Esophagus muscularis mucosa (tissue), 4 donors: Measurements from ENCODE around the gene SYNDIG1. TPM values are rescaled to one million over a fixed set of nuclear protein-coding genes. Genes with fewer than 3 reads are reported as not detected.

Experiments
- DNase-seq: peaks from one replicate; pipeline ENCODE4 v3.0.0-alpha.2; 2017; ENCODE audit errors: extremely low spot score
- H3K27ac ChIP-seq, 4 donors: fragments of 200-600 bp; sonication (generic); replicated peaks in 1 of 4; 1 replicate in 3 of 4; 2 replicates in 1 of 4; pipeline ENCODE4 v1.5.1; 2016 to 2019; ENCODE audit warnings: mild to moderate bottlenecking in 1 of 4
- H3K27me3 ChIP-seq, 4 donors: fragments of 200-600 bp; sonication (generic); one replicate each; pipeline versions ENCODE4 v1.5.1 to v1.6.0; 2016 to 2019
- H3K36me3 ChIP-seq, 4 donors: fragments of 200-600 bp; sonication (generic); one replicate each; pipeline ENCODE4 v1.5.1; 2016 to 2019
- H3K4me1 ChIP-seq, 4 donors: fragments of 200-600 bp; sonication (generic); one replicate each; pipeline ENCODE4 v1.5.1; 2016 to 2019
- H3K4me3 ChIP-seq, 4 donors: fragments of 200-600 bp; sonication (generic); 1 replicate in 2 of 4; 2 replicates in 2 of 4; pipeline ENCODE4 v1.5.1; 2016 to 2019; ENCODE audit warnings: mild to moderate bottlenecking in 4 of 4, moderate library complexity in 1 of 4
- H3K9me3 ChIP-seq, 4 donors: fragments of 200-600 bp; sonication (generic); 1 replicate in 3 of 4; 2 replicates in 1 of 4; pipeline ENCODE4 v1.5.1; 2016 to 2019
- EP300 ChIP-seq: sonication (generic); formaldehyde crosslinking; IDR thresholded peaks from one replicate; pipeline ENCODE4 v1.6.1; 2017; ENCODE audit warnings: antibody characterized with exemption
- POLR2A ChIP-seq: fragments of 450-650 bp; IDR thresholded peaks from one replicate; pipeline ENCODE4 v1.6.1; 2017; ENCODE audit warnings: antibody characterized with exemption, moderate library complexity, mild to moderate bottlenecking, low read depth
- POLR2AphosphoS5 ChIP-seq, 2 donors: sonication (generic); formaldehyde crosslinking; IDR thresholded peaks; one replicate each; pipeline ENCODE4 v1.6.1; 2017; ENCODE audit warnings: antibody characterized with exemption in 2 of 2
- WGBS: methylation state at CpG from one replicate; pipeline ENCODE4 v1.1.5; 2018; 5-methylcytosine and 5-hydroxymethylcytosine counted together
- intact Hi-C: fragments of 100-400 bp; cut with DNase I; formaldehyde crosslinking; loops from one replicate; pipeline ENCODE4 v1.15.1; 2023
- total RNA-seq, 4 donors: library from RNA; depleted of rRNA; stranded (reverse); fragments of >200 nt; gene quantifications; one replicate each; pipeline versions ENCODE4 v1.1.0 to v1.2.1, GENCODE V29; 2016
- TF ChIP-seq, protein P1 (sequence below), 3 experiments: fragments of 200-600 bp in 2 of 3; fragments of 450-650 bp in 1 of 3; sonication (generic) in 2 of 3; IDR thresholded peaks; one replicate each; pipeline ENCODE4 v1.5.1; 2017 to 2019; ENCODE audit warnings: antibody characterized with exemption in 3 of 3, mild to moderate bottlenecking in 2 of 3, moderate library complexity in 1 of 3

Gene SYNDIG1
- total RNA-seq, 4 donors from 2014 or later: not detected

DNA sequence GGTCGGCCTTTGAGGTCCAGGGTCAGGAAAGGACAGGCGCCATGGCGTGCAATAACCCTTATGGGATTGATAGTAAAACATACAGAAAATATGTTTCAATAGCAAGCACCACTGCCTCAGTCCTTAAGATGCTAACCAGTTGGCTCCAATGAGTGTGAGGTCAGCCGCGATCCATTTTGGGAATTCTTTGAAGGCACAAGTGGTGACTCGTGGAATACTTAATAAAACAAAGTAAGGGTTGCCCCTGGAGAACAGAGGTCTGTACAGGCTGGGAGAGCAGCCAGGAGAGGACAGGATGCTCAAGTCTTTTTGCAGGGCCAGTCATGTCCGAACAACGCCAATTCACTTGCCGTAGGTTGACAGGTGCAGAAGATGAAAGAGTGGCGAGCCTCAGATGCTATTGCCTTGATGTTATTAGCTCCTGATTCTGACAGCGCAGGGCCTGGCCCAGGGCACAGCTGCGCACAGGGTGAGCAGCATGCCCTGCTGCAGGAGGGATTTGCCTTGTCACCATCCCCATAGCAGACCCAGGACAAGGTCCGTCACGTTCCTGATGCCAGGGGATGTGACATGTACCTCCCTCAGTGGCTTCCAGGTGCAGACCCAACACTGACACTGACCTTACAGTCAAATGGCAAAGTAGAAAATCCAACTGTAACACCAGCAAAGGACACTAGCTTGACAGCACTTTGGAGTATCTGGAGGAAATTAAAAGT is 21.8 kb downstream of the SYNDIG1 start:
- Histone ChIP-seq H3K9me3 (no peaks in the 10 kb centered on the region), H3K27me3 (peaks cover 0 to 8% (median 0%) of the 10 kb centered on the region in 4 donors), H3K4me1 (peaks cover 0 to 4% (median 0%) of the 10 kb centered on the region in 4 donors), H3K27ac (no peak overlapping the region), H3K4me3 (no peak overlapping the region), H3K36me3 (no peaks in the 10 kb centered on the region)
- 84% methylated on average over 12 of the region's 14 CpGs for WGBS
- TF ChIP-seq, protein P1, sequence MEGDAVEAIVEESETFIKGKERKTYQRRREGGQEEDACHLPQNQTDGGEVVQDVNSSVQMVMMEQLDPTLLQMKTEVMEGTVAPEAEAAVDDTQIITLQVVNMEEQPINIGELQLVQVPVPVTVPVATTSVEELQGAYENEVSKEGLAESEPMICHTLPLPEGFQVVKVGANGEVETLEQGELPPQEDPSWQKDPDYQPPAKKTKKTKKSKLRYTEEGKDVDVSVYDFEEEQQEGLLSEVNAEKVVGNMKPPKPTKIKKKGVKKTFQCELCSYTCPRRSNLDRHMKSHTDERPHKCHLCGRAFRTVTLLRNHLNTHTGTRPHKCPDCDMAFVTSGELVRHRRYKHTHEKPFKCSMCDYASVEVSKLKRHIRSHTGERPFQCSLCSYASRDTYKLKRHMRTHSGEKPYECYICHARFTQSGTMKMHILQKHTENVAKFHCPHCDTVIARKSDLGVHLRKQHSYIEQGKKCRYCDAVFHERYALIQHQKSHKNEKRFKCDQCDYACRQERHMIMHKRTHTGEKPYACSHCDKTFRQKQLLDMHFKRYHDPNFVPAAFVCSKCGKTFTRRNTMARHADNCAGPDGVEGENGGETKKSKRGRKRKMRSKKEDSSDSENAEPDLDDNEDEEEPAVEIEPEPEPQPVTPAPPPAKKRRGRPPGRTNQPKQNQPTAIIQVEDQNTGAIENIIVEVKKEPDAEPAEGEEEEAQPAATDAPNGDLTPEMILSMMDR (IDR thresholded peaks at IDR 0.05): no peak
- TF ChIP-seq POLR2AphosphoS5 (IDR thresholded peaks at IDR 0.05) (no peak), EP300 (no peak), POLR2A (no peak)
- DNase-seq: no peak
- intact Hi-C loops: no loop called here

DNA sequence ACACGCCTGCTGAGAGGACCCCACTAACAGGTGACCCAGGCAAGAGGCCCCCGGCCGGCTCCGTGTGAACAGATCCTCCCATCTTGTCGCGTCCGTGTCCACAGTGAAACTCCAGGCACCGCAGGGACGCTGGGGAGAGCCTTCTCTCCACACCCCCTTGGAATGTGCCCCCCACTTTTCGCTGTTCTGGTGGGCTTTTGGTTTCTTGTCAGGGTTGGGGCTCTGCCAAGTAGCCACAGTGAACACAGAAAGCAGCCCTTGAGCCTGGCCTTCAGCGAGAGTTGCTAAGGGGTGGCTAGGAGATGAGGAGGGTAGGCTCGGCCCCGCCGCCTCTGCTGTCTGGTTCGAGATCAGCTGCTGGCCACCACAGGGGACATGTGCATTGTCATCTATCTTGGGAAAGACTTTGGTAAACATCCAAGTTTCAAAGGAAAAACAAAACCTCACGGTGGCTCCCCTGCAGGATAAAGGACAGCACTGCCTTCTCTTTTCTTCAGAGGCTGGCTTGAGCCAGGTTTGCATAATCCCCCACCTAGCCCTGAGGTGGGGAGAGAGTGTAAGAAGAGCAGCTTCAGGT is 22.7 kb downstream of the SYNDIG1 start:
- no peak for TF ChIP-seq POLR2A
- TF ChIP-seq EP300: no peak
- TF ChIP-seq POLR2AphosphoS5 (IDR thresholded peaks at IDR 0.05): no peak
- Histone ChIP-seq H3K4me3 (no peak overlapping the region), H3K27ac (no peak overlapping the region), H3K27me3 (peaks cover 0 to 3% (median 0%) of the 10 kb centered on the region in 4 donors), H3K9me3 (no peaks in the 10 kb centered on the region), H3K4me1 (peaks cover 0 to 4% (median 0%) of the 10 kb centered on the region in 4 donors), H3K36me3 (no peaks in the 10 kb centered on the region)
- DNase-seq: no peak
- WGBS: 72% methylated on average over 16 of the region's 16 CpGs
- intact Hi-C loops: no loop called here

- TF ChIP-seq POLR2AphosphoS5 (IDR thresholded peaks at IDR 0.05): no peak
- TF ChIP-seq POLR2A: no peak
- TF ChIP-seq EP300: no peak
- TF ChIP-seq, protein P1 (IDR thresholded peaks at IDR 0.05): no peak
- no peak overlapping the region for H3K27ac ChIP-seq
- no peaks in the 10 kb centered on the region for H3K27me3 ChIP-seq
- peaks cover 0 to 4% (median 0%) of the 10 kb centered on the region in 4 donors for H3K4me1 ChIP-seq
- H3K4me3 ChIP-seq: no peak overlapping the region
- H3K36me3 ChIP-seq: no peaks in the 10 kb centered on the region
- DNase-seq: no peak
- intact Hi-C loops: no loop called here
- H3K9me3 ChIP-seq: no peaks in the 10 kb centered on the region
- 74% methylated on average over 2 of the region's 2 CpGs for WGBS
These were observed 23.3 kb downstream of the SYNDIG1 start for GRCh38 chr20:24492698-24493097.

DNA sequence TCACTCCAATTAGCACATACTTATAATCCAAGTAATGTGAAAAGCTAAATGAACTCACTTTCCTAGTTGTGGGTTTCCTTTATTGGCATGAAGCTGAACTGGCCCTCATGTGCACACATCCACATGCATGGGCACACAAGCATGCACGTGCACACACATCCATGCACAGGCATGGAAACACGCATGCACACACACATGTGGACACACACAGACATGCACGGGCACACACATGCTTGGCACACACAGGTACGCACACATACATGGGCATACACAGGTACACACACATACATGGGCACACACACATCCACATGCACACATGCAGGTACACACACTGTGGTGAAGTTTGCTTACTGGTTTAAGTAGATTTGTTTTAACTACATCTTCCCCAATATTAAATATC is 23.8 kb downstream of the SYNDIG1 start:
- intact Hi-C loops: no loop called here
- no peak overlapping the region for H3K4me3 ChIP-seq
- no peaks in the 10 kb centered on the region for H3K9me3 ChIP-seq
- no peaks in the 10 kb centered on the region for H3K27me3 ChIP-seq
- DNase-seq: no peak
- H3K27ac ChIP-seq: no peak overlapping the region
- peaks cover 0 to 4% (median 0%) of the 10 kb centered on the region in 4 donors for H3K4me1 ChIP-seq
- no peak for TF ChIP-seq POLR2A
- TF ChIP-seq, protein P1 (IDR thresholded peaks at IDR 0.05): no peak
- no peak for TF ChIP-seq POLR2AphosphoS5 (IDR thresholded peaks at IDR 0.05)
- TF ChIP-seq EP300: no peak
- no peaks in the 10 kb centered on the region for H3K36me3 ChIP-seq
- 96% methylated on average over 4 of the region's 4 CpGs for WGBS

DNA sequence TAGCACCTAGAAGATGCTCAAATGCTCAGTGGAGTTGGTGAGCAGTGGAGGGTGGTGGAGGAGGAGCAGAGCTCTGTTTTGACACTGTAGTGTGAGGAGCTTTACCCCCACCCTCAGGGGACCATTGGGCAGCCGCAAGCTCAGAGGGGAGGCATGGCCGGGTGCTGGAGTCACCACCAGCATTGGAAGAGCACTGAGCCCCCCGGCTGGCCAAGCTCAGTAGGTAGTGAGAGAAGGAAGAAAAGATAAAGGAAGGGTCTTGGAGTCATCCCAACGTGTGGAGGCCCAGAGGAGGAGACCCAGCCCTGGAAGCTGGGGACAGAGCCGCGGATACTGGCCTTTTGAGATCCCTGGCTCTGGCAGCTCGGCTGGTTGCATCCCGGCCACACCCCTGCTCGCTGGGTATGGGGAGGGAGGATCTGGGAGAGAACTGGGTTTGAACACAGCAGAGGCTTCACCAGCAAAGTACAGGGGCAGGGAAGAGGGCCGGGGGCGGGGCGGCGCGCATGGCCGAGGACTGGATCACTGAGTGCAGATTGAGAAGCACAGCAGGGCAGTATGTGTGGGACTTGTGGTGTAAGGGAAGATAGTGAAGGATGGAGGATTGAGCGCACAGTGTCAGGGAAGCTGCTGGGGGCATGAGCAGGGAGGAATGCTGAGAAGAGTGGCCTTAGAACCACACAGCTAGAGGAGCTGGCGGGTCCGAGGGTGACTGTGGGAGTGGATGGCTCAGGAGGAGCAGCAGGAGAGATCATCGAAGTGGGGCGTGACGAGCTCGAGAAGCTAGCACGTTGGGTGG is 24.4 kb downstream of the SYNDIG1 start:
- peaks cover 0 to 4% (median 0%) of the 10 kb centered on the region in 4 donors for H3K4me1 ChIP-seq
- H3K9me3 ChIP-seq: no peaks in the 10 kb centered on the region
- H3K27ac ChIP-seq: no peak overlapping the region
- DNase-seq: no peak
- no peaks in the 10 kb centered on the region for H3K36me3 ChIP-seq
- TF ChIP-seq, protein P1 (IDR thresholded peaks at IDR 0.05): no peak
- no peak for TF ChIP-seq POLR2A
- no peak for TF ChIP-seq POLR2AphosphoS5 (IDR thresholded peaks at IDR 0.05)
- TF ChIP-seq EP300: no peak
- no peaks in the 10 kb centered on the region for H3K27me3 ChIP-seq
- WGBS: 80% methylated on average over 23 of the region's 23 CpGs
- intact Hi-C loops: no loop called here
- no peak overlapping the region for H3K4me3 ChIP-seq
